ENCODE measurements around the gene OPRD1. TPM values are rescaled to one million over a fixed set of nuclear protein-coding genes. Genes with fewer than 3 reads are reported as not detected.

OPRD1 gene
- total and polyA plus RNA-seq, 8 donors = 0.03 to 0.37 TPM; not detected in 6

DNA sequence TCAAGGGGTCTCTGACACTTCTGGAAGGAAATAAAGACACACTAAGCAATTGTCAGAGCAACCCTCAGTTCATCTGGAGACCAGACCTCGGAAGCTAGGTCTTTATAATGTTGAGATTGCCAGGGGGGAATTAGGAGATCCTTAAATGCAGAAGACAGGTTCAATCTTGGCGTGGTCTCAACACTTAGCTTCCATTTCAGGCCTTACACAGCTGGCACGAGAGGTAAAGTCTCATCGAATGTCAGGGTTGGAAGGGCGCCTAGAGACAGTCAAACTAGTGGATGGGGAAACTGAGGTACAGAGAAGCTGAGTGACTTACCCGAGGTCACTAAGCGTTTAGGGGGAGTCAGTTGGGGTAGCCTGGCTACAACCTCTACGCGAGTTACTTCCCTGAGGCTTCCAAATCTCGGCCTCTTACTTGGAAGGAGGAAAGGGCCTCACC lies 101.8 kb downstream of the OPRD1 start:
- no peaks in the 10 kb centered on the region for H3K36me3 ChIP-seq
- WGBS, 5 donors = 24 to 34% (median 25%) methylated on average over 10 of the region's 10 CpGs
- no peaks in the 10 kb centered on the region for H3K27me3 ChIP-seq
- no peak for DNase-seq
- intact Hi-C loops (cut with DNase I; ENCODE audit: low total_unique reads) = no loop called here
- H3K9me3 ChIP-seq = no peaks in the 10 kb centered on the region
- H3K27ac ChIP-seq = peak overlapping the region; percentile 52 to 79 (median 65)
- H3K4me3 ChIP-seq = peak overlapping the region; percentile 62 to 85 (median 82)
- TF ChIP-seq POLR2AphosphoS5 (IDR thresholded peaks at IDR 0.05) (no peak), POLR2A (IDR thresholded peaks at IDR 0.05) (no peak), EP300 (IDR thresholded peaks at IDR 0.05) (no peak)
- TF ChIP-seq, protein P1, sequence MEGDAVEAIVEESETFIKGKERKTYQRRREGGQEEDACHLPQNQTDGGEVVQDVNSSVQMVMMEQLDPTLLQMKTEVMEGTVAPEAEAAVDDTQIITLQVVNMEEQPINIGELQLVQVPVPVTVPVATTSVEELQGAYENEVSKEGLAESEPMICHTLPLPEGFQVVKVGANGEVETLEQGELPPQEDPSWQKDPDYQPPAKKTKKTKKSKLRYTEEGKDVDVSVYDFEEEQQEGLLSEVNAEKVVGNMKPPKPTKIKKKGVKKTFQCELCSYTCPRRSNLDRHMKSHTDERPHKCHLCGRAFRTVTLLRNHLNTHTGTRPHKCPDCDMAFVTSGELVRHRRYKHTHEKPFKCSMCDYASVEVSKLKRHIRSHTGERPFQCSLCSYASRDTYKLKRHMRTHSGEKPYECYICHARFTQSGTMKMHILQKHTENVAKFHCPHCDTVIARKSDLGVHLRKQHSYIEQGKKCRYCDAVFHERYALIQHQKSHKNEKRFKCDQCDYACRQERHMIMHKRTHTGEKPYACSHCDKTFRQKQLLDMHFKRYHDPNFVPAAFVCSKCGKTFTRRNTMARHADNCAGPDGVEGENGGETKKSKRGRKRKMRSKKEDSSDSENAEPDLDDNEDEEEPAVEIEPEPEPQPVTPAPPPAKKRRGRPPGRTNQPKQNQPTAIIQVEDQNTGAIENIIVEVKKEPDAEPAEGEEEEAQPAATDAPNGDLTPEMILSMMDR (IDR thresholded peaks at IDR 0.05) = no peak
- H3K4me1 ChIP-seq = peaks cover 12 to 23% (median 18%) of the 10 kb centered on the region in 4 donors

DNA sequence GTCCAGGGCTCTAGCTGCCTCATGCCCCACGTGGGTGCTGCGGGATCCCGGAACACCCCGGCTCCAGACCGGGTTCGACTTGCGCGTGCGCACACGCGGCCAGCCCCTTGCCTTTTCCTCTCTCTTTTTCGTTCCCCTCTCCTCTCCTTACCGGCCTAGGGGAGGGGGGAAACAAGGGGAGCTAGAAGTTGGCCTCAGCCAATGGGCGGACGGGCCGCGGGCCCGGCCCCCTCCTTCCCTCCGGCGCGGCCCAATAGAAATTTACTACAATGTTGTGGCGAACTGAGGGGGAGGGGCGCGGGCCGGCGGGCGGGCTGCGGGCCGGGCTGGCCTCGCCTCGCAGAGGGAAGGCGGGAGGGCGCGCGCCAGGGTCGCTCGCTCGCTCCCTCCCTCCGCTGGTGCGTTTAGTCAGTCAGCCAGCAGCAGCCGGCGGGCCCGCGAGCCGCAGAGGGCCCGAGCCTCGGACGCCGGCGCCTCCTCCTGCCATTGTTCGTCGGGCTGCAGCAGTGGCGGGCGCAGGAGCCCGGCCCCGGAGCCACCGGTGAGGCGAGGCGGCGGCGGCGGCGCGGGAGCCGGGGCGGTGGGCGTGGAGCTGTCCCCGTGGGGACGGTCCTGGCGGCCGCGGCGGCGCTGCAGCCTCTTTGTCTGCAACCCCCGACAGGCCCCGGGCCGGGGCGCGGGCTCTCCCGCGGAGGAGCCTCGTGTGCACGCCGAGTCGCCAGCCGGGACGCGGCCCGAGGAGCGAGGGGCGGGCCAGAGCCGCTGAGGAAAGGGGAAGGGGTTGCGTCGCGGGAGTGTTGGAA lies 102.5 kb downstream of the OPRD1 start, which contains the start of gene EPB41:
Gene EPB41 (plus strand): TSS at position 342 of the 803 bp plus-strand sequence. CDS start 72,869 bp downstream, outside the sequence.
- H3K4me1 ChIP-seq = peaks cover 12 to 23% (median 18%) of the 10 kb centered on the region in 4 donors
- peak within 1 kb of the TSS; percentile 53 to 79 (median 65) for H3K27ac ChIP-seq
- peak within 1 kb of the TSS; percentile 62 to 85 (median 82) for H3K4me3 ChIP-seq
- no peaks in the 10 kb centered on the region for H3K27me3 ChIP-seq
- H3K9me3 ChIP-seq = no peaks in the 10 kb centered on the region
- WGBS, 5 donors = 0 to 1% (median 0%) methylated on average over 53 to 95 of the region's 95 CpGs
- no peaks in the 10 kb centered on the region for H3K36me3 ChIP-seq
- TF ChIP-seq EP300 (IDR thresholded peaks at IDR 0.05) (no peak), POLR2A (IDR thresholded peaks at IDR 0.05) (no peak), POLR2AphosphoS5 (IDR thresholded peaks at IDR 0.05) (peak; percentile 14 to 61 (median 26))
- TF ChIP-seq, protein P1 (IDR thresholded peaks at IDR 0.05) = no peak
- DNase-seq = peak; percentile 92 to 98
- intact Hi-C loops (cut with DNase I; ENCODE audit: low total_unique reads) = no loop called here

DNA sequence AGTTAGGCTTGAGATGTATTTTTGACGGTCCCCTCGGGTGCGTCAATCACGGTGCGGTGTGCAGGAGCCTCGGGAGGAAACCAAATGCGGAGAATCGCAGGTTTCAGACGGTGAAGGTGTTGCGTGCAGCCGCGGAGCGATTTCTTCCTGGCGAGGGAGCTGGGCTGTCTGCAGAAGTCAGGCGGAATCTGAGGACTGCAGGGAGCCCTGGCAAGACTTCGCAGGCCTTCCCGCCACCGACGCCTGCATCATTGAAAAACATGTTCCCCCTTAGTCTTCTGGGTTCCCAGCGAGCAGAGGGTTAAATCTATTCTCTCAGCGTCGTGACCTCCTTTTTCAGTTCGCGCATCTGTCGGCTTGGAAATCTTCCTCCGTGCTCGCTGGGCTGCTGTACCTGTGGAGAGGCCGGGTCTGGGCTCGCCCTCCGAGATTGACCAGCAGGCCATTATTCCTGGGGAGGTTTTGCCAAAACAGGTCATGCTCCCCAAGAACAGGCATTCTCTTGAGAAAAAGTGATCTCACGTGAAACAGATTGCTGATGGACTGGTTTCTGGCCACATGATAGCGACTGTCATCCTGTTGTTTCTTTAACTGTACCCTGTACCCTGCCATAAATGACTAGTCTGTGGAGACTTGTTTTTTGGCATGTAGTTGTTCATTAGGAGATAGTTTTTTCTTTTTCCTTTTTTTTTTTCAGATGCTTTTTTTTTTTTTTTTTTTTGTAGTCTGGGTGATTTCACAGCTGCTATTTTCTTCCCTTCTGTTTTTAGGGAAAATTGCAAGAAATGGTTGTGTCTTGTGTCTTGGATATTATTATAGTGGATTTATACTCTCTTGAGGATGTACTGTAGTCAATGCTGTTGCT lies 103.3 kb downstream of the OPRD1 start:
- no peaks in the 10 kb centered on the region for H3K36me3 ChIP-seq
- peaks cover 12 to 23% (median 18%) of the 10 kb centered on the region in 4 donors for H3K4me1 ChIP-seq
- WGBS, 5 donors = 2 to 5% (median 3%) methylated on average over 31 to 32 of the region's 32 CpGs
- TF ChIP-seq POLR2AphosphoS5 (IDR thresholded peaks at IDR 0.05) = no peak
- TF ChIP-seq, protein P1 (IDR thresholded peaks at IDR 0.05) = no peak
- intact Hi-C loops (cut with DNase I; ENCODE audit: low total_unique reads) = no loop called here
- no peaks in the 10 kb centered on the region for H3K9me3 ChIP-seq
- no peaks in the 10 kb centered on the region for H3K27me3 ChIP-seq
- peak; percentile 37 to 77 for DNase-seq
- H3K4me3 ChIP-seq = peak overlapping the region; percentile 62 to 85 (median 82)
- H3K27ac ChIP-seq = peak overlapping the region; percentile 53 to 79 (median 65)

DNA sequence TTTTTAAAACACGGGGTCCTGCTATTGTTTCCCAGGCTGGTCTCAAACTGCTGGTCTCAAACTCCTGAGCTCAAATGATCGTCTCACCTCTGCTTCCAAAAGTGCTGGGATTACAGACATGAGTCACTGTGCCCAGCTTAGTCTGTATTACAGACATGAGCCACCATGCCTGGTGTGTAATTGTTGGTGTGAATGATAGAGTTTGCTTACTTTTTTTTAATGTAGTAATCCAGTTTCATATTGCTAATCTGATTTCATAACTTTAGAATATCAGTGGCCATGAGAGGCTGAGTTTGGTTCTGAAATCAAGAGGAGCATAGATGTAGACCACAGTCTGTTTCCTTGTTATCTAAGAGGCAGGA lies 105.8 kb downstream of the OPRD1 start:
- Histone ChIP-seq H3K9me3 (no peaks in the 10 kb centered on the region), H3K36me3 (no peaks in the 10 kb centered on the region), H3K27ac (no peak overlapping the region), H3K27me3 (no peaks in the 10 kb centered on the region), H3K4me1 (peaks cover 12 to 23% (median 18%) of the 10 kb centered on the region in 4 donors), H3K4me3 (no peak overlapping the region)
- no peak for TF ChIP-seq EP300 (IDR thresholded peaks at IDR 0.05)
- TF ChIP-seq POLR2AphosphoS5 (IDR thresholded peaks at IDR 0.05) = no peak
- TF ChIP-seq POLR2A (IDR thresholded peaks at IDR 0.05) = no peak
- TF ChIP-seq, protein P1 (IDR thresholded peaks at IDR 0.05) = no peak
- WGBS, 5 donors = 77 to 85% (median 81%) methylated on average over 2 of the region's 2 CpGs
- intact Hi-C loops (cut with DNase I; ENCODE audit: low total_unique reads) = no loop called here
- no peak for DNase-seq

All from stomach (tissue), 9 donors.